HG02970 (cell line): ENCODE measurements around the gene OR2V1.
"Not testable (repeated sequence)": the region's sequence is repeated elsewhere in the genome, so short reads cannot be mapped to it uniquely, and the experiment has no call there.

Source experiments
- ATAC-seq: cut with Tn5 transposase; IDR thresholded peaks from one replicate; pipeline ENCODE4 v1.9.1; 2021; ENCODE audit warnings: mild to moderate bottlenecking, moderate library complexity, moderate number of reproducible peaks; ENCODE audit not compliant: unreplicated experiment, low FRiP score

The OR2V1 gene

GRCh38 chr5:181160755-181161533 is 30.0 kb upstream of the OR2V1 start:
- ATAC-seq = not testable (repeated sequence)

- no peak for ATAC-seq
Observed at GRCh38 chr5:181160152-181160754, 29.3 kb upstream of the OR2V1 start.

DNA sequence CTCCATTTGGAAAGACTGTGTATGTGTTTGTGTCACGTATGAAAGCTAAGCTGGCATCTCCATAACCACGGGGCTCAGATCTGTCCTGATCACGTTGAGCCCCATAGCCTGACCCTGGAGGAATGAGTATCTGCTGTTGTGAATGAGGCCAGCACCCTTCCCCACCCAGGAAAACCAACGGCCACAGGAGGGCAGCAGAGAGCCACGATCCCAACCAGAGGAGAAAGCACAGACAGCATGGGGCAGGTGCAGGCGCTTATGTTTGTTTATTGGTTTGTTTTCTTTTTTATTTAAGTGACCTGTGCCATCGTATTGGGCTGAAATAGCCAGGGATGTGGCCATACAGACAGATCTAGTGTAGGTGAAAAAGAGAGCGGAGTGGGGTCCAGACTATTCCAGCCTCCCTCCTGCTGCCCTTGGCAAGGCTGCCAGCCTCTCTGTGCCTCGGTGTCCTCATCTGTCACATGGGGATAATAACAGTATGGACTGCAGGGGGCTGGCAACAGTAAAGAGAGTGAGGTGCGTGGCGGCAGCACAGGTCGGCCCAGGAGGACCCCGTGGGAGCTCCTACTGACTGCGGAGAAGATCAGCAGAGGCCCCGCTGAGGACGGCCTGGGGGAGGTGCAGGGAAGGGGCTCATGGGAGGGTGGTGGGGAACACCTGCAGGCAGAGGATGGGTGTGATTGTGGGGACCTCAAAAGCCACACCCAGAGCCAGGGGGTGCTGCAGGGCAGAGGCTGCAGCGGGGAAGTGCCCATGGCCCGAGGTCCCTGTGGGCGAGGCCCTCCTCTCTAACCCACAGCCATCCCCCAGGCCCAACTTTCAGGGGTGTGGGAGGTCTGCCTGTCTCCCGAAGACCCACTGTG is 28.6 kb upstream of the OR2V1 start:
- peak; percentile 55 for ATAC-seq

GRCh38 chr5:181158869-181159268 is 27.9 kb upstream of the OR2V1 start:
- no peak for ATAC-seq

DNA sequence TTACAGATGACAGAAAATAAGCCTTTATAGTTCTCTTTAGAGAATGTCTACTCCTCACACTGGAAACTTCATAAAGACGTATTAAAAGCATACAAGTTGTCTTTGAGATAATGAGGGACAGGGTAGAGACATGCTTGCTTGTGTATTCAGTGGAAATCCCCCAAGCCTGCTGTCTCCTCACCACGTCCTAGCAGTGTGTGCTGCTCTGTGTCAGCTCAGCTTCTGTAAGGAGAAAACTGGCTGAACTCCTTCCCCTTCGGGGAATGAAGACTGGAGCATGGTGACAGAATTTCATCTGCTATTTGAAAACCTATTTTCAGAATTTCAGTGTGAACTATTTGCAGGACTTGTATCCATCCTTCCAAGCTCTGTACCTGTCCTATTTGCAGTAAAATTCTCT is 25.8 kb upstream of the OR2V1 start:
- no peak for ATAC-seq

DNA sequence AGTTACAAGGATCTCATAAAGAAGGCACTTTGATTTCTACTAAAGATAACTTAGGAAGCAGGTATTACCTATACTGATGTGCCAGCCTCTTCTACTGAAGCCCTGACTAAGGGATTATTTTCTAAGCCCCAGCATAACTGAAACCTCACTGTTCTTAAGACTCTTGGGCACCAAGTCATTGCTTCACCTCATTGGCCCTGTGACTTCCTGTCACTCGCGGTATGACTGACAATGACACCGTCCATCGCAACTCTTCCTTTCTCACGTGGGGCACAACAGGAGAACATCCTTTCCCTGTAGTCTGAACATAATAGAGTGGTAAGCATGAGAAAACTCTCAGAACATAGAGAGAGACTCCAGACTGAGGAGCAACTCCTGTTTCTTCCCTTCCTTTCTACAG is 22.8 kb upstream of the OR2V1 start:
- ATAC-seq = no peak

- ATAC-seq = no peak
Observed at GRCh38 chr5:181152406-181152805, 21.4 kb upstream of the OR2V1 start.

DNA sequence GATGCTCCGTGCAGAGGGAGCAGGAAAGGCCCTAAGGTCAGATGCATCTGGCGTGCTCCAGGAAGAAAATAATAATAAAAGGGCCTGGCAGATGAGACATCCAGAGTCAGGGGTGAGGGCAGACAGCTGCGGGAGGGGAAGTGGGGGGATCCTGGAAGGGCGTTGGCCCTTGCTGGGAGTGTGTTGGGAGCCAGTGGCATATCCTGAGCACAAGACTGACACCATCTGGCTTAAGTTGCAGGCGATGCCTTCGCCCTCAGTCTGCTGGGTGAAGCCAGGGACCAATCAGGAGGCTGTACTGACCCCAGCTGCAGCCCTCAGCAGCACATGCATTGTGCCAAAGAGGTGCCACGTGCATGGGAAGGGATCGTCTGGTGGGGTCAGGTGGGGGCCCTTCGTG is 20.2 kb upstream of the OR2V1 start:
- no peak for ATAC-seq

DNA sequence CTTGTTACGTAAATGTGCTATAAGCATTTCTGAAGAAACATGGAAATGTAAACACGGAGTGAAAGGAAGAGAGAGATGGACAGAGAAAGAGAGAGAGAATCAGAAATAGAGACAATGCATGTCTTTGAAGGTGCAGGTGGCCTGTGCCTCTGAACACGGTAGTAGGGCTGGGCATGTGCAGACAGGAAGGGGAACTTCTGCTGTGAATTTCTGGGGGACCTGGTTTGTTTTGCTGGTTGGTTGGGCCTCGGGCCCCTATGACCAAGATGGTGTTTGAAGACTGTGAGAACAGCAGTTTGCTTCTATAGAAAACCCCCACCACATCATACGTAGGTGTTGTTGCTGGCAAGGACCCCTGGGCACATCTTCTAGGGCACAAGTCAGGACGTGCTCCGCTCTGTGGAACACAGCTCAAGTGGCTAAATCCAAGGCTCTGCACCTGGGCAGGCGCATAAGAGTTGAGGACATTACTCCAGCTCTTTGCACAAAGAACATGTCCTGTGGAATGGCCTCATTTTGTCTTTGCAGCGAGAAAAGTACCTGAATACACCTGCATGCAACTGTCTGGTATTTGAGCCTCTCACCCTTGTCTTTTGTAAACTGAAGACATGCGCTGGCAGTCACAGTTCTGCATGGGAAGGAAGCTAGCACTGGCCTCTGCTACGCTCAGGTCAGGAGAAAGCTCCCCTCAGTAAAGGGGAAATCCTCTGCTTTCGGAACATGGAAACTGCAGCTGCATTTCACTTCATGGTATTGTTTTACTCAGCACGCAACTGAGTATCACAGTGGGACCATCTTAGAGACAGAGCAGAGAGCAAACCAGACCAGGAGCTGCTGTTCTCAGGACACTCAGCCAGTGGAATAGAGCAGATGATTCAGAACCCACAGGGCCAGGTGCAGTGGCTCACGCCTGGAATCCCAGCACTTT is 19.1 kb upstream of the OR2V1 start:
- no peak for ATAC-seq

DNA sequence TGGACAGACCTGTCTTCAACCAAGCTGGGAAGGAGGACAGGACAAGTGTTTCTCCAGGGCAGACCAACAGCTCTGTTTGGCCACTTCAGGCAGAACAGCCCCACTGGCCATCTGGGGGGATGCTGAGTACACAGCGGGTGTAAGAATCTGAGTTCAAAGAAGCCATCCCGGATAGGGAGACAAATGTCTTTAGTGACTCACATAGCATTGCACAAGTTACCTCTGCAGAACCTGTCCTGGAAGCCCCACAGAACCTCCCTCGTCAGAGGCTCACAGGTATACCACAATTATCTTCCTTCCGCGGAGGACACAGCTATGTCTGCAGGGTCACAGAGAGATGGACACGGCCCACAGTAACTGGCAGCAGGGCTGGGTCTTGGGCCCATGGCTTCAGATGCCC is 18.4 kb upstream of the OR2V1 start:
- no peak for ATAC-seq

- ATAC-seq = not testable (repeated sequence)
Observed at GRCh38 chr5:181146927-181147636, 16.1 kb upstream of the OR2V1 start, which contains the start of gene OR2V2. Gene OR2V2 (plus strand): TSS chr5:181147586. CDS start chr5:181154943, 7,357 bp downstream.

DNA sequence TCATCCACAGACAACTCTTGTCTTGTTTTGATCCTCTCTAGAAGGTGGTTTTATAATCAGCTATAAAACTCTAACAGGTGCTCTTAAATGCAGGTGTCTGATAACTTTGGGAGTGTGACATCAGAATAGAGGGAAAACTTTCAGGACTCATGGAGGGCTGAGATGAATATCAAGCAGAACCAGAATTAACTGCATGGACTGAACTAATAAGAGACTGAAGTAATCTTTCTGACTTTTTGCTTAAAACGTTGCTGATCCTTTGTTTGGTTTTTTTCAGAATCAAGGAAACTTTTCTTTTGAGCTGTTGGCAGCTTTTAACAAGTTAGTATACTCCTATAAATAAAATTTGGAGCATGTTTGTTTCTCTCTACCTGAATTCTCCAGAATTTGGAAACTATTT is 14.2 kb upstream of the OR2V1 start:
- no peak for ATAC-seq

GRCh38 chr5:181142054-181142453 is 11.1 kb upstream of the OR2V1 start:
- ATAC-seq = no peak

DNA sequence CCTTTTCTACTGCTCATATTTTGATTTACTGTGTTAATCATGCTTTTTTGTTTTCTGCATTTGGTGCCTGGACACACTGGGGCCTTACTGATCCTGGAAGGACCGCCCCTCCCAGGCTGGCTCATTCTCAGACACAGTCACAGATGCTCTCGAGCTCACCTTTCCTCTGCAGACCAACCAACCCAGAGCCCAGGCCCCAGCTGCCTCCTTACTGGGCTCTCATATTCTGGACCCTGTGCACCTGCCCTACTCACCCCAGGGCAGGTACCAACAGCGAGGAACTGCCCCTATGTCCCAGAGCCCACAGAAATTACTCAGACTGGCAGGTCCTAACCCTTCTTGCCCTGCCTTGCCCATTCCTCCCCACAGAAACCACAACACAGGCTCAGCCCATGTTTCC is 9.8 kb upstream of the OR2V1 start:
- no peak for ATAC-seq

- no peak for ATAC-seq
Observed at GRCh38 chr5:181138258-181138657, 7.3 kb upstream of the OR2V1 start.

DNA sequence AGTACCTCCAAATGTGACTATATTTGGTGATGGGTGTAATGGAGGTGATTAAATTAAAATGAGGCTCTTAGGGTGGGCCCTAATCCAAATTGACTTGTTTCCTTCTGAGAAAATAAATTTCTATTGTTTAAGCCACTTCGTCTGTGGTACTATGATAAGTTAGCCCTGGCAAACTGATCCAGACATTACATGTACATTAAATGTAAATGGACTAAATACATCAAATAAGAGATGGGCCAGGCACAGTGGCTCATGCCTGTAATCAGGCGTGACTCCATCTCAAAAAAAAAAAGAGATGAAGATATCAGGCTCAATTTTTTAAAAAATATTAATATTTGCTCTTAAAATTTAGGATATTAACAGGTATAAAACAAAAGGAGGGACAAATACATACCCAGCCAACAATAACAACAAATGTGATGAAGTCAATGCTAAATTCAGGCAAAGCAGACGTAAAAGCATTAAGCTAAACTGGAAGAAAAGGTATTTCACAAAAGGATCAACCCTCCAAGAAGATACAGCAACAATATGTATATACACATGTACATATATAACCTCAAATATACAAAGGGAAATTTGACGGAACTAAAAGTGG is 5.5 kb upstream of the OR2V1 start:
- no peak for ATAC-seq

- ATAC-seq = no peak
Observed at GRCh38 chr5:181134259-181134658, 3.3 kb upstream of the OR2V1 start.

GRCh38 chr5:181133610-181134231 is 2.8 kb upstream of the OR2V1 start:
- ATAC-seq = no peak

GRCh38 chr5:181133083-181133482 is 2.1 kb upstream of the OR2V1 start:
- no peak for ATAC-seq
